CD4-positive, alpha-beta T cell treated with Interleukin-4 for 4 hours (primary cell): Measurements from ENCODE around the gene NPW.
A peak's percentile ranks its signal among the peaks of the same experiment; 100 is the strongest.

ENCODE experiments used
- DNase-seq: peaks from one replicate; pipeline ENCODE4 v3.0.0-alpha.2; 2020

Gene NPW

DNA sequence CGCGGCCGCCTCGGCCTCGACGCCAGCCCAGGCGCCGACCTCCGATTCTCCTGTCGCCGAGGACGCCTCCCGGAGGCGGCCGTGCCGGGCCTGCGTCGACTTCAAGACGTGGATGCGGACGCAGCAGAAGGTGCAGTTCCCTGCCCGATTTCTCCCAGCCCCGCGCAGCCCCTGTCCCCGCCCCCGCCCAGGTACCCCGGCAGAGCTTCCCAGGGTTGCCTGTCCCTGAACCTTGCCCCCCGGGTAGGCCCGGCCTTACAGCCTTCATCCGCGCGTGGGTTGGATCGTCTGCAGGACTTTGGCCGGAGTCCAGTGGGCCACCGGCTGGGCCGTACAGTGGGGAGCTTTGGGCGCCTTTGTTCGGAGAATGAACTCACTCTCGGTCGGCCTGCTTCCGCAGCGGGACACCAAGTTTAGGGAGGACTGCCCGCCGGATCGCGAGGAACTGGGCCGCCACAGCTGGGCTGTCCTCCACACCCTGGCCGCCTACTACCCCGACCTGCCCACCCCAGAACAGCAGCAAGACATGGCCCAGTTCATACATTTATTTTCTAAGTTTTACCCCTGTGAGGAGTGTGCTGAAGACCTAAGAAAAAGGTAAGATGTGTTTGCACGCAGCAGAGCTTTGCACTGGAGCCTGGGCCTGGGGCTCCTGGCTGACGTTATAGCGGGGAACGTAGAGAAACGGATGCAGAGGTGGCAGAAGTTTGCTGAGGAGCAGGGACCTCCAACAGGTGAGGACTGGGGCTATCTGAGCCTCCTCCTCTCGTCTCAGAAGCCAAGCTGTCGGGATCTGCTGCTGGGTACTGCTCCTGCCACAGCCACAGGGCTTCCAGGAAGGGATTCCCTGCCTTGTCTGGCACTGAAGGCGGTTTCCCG is 35.0 kb upstream of the NPW start:
- DNase-seq: no peak

DNA sequence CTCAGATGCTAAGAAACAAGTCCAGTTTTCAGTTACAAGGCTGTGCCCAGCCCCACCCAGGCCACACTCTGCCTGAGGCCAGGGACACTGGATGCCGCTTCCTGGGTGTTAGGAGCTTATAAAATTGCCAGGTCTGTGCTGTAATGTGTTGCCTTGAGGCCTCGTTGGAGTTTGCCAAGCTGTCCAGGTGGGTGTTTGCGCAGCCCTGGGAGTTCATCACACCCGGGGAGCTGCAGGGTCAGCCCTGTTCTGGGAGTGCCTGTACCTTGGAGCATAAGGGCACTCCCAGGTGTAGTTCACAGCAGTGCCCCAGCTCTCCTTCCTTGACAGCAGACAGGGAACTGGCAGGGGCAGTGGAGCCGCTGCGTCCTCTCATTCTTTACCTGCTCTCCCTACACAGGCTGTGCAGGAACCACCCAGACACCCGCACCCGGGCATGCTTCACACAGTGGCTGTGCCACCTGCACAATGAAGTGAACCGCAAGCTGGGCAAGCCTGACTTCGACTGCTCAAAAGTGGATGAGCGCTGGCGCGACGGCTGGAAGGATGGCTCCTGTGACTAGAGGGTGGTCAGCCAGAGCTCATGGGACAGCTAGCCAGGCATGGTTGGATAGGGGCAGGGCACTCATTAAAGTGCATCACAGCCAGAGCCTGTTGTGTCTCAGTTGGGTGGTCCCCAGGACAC is 34.0 kb upstream of the NPW start:
- no peak for DNase-seq

DNA sequence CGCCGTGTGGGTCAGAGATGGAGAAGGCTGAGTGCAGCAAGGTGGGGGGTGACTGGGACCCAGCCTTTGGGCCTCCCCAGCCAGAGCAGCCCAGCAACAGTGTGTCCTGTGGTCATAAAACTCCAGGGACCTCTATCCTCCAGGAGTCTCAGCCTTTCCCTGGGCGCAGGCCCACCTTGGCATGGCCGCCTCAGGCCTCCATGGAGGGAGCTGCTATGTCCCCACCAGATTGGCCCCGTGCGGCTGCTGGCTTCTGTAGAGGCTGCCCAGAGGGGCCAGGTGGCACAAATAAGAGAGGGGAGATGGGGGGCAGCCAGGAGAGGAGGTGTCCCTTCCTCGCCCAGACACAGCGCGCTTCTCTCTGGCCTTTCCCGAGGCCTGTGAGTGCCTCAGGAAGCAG is 32.4 kb upstream of the NPW start:
- no peak for DNase-seq

DNA sequence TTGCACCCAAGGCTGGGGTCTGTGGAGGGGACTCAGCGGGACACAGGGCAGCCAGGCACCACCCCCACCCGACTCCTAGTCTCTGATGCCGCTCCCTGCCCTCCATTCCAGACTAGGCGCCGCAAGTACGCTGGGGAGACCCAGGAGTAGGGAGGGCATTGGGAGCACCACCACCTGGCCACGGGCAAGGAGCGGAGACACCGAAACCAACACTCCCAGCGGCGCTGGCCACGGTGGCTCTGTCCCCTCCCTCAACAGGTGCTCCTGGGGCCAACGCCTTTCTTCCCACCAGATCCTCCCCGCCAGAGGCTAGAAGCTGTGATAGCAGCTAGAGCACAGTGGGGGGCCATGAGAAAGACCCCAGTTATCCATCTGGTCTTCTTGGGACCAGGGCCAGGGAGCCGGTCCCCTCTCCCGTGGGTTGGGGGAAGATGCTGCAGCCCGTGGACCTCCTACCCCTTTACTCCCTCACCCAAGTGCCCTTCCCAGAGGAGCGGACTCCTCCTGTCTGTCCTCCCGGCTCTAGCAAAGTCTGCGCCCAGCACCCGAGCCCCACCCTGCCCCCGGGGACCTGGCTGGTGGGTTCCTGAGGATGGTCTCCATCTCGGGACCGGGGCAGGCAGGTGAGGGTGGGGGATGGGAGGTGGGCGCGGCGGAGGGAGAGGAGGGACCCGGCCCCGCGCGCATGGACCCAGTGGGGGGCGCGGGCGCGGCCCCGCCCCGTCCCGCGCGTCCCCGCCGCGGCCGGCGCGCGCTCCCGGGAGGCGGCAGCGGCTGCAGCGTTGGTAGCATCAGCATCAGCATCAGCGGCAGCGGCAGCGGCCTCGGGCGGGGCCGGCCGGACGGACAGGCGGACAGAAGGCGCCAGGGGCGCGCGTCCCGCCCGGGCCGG is 30.1 kb upstream of the NPW start, which contains the start of gene SYNGR3:
TSS of gene SYNGR3 (plus strand) at position 762 of the 892 bp plus-strand sequence. CDS start 133 bp downstream, outside the sequence.
- DNase-seq: no peak

DNA sequence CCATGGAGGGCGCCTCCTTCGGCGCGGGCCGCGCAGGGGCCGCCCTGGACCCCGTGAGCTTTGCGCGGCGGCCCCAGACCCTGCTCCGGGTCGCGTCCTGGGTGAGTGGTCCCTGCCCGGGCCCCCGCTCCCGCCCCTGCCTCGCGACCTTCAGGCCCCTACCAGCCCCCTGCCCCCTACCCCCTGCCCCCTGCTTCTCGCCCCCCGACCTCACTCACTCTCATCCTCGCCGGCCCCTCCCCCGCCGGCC is 29.6 kb upstream of the NPW start:
- DNase-seq: no peak

DNA sequence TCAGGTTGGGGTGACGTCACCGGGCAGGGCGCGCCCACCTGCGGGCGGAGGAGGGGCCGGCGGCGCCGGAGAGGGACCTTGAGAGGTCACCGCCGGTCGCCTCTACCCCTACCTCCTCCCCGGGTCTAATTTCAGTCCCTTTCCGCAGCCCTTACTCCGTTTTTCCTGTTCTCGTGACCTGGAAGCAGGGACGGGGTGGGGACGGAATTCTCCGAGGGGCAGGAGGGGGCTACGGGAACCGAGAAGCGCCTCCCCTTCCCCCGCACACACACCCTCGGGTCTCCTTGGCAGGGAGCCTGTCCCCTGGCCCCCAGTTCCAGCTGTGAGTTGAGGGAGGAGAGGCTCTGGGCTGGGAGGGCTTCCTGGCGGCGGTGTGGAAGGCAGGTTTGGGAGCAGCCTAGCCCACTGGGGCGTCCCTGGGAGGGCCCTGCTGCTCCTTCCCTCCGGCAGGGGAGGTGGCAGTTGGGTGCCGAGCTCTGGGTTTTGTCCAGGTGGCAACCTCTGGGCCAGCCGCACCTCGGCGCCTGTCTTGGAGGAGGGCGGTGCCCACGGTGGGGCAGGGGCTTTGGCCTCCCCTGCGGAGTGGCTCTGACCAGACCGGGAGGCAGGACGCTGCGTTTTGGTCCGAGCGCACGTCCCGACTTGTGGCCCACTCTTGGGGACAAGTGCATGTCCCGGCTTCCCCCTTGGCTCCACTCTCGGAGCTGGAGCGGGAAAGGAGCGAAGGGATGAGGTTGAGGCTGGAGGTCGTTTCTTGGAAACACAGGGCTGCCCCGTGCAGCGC is 29.0 kb upstream of the NPW start:
- peak; percentile 24 for DNase-seq

DNA sequence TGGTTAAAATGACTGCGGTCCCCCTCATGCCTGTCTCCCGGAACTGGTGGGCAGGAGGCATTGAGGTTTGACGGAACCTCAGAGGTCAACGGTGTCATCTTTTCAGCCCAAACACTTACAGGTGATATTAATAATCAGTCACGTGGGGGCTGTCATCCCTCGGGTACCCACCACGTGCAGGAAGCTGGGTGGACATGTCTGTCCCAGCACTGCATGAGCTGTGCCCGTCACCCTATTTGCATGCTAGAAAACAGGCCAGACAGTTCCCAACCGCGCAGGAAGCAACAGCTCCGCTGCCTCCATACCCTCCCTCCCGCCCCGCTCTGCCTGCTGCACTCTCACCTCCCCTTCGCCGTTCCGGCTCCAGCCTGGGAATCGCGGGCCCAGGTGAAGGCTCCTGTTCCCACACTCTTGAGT is 28.4 kb upstream of the NPW start:
- peak; percentile 62 for DNase-seq

DNA sequence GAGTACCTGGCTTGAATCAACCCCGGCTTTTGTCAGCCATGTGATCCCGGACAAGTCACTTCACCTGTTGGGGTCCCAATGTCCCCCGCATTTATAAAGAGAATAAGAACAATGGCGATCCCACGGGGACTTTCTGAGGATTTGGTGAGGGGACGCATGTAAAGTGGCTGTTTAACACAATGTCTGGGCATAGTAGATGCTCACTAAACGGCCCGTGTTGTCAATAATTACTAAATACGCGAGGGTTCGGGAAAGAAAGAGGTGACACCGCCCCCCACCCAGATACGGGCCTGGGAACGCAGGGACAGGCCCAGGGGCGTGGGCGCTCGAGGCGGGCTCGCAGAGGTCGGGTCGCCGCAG is 28.0 kb upstream of the NPW start:
- DNase-seq: no peak

DNA sequence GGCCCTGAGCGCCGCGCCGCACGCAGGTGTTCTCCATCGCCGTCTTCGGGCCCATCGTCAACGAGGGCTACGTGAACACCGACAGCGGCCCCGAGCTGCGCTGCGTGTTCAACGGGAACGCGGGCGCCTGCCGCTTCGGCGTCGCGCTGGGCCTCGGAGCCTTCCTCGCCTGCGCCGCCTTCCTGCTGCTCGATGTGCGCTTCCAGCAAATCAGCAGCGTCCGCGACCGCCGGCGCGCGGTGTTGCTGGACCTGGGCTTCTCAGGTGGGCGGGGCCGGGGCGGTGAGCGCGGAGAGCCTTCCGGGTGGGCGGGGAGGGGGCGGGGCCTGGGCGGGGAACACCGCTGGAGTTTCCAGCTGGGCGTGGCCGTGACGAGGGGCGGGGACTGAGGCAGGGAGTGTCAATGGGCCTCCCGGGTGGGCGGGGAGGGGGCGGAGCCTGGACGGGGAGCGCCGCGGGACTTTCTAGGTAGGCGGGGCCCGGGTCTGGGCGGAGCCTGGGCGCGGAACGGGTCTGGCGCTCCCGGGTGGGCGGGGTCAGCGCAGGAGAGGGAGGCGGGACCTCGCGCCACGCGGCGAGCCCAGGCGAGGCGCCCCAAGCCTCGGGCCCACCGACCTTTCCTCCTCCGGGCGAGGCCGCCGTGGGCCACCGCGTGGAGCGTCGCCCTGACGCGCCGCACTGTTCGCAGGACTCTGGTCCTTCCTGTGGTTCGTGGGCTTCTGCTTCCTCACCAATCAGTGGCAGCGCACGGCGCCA is 27.5 kb upstream of the NPW start:
- peak; percentile 94 for DNase-seq

DNA sequence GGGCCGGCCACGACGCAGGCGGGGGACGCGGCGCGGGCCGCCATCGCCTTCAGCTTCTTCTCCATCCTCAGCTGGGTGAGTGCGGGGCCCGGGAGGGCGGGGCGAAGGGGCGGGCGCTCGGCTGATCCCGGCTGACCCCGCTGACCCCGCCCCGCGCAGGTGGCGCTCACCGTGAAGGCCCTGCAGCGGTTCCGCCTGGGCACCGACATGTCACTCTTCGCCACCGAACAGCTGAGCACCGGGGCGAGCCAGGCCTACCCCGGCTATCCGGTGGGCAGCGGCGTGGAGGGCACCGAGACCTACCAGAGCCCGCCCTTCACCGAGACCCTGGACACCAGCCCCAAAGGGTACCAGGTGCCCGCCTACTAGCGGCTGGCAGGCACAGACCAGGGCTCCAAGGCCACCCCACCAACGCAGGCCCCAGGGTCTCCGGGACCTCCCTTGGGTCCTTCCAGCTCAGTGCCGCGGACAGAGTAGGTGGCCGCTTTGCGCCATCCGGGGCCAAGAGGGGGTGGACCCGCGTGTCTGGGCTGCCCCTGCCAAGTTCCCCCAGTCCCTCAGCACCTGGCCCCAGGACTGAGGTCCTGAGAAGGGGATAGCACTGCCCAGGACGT is 26.8 kb upstream of the NPW start:
- no peak for DNase-seq

DNA sequence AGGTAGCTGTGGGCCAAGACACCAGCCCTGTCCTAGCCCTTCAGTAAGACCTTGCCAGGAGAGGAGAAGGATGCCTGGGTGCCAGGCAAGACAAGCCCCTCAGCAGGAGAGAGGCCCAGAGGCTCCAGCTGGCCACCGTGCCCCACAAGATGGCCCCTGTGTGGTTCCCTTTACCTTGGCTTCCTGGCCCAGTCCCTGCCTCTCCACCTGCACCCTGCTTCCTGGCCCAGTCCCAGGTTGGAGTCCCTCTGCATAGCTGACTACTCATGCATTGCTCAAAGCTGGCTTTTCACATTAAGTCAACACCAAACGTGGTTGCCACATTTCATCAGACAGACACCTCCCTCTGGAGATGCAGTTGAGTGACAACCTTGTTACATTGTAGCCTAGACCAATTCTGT is 25.9 kb upstream of the NPW start:
- DNase-seq: peak; percentile 14

DNA sequence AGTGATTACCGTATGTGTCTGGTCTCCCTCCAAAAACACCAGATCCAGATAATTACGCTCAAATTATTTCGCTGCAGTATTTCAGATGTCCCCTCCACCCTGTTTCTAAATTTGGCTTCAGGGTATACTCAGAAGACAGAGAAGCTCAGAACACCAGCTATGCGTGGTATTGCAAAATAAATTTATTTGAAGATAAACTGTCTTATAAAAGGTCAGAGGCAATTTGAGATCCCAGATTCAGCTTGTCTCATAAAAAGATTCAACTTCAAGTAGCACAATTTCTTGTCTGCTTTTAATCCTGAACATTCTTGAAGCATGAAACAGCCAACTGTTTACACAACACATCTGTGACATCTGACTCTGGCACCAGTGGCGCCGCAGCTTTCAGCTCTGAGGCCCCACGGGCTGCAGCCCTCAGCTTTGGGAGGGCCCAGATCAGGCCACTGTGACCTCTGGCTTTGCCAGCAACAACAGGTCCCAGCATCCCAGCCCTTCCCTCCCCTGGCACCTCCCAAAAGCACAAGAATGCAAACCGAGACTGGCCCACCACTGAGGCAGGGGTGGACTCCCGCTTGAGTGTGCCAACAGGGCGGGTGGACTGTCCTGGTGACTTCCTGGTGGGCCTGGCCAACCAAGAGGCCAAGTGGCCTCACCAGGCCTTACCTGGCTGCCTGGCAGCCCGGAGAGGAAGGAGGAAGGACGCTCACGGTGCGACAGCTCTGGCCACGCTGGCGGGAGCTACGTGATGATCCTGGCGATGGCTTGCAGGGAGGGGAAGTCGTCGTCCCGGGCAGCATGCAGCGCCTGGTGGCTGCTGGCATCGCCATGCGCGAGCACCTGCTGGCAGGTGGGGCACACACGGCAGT is 21.9 kb upstream of the NPW start:
- DNase-seq: no peak

DNA sequence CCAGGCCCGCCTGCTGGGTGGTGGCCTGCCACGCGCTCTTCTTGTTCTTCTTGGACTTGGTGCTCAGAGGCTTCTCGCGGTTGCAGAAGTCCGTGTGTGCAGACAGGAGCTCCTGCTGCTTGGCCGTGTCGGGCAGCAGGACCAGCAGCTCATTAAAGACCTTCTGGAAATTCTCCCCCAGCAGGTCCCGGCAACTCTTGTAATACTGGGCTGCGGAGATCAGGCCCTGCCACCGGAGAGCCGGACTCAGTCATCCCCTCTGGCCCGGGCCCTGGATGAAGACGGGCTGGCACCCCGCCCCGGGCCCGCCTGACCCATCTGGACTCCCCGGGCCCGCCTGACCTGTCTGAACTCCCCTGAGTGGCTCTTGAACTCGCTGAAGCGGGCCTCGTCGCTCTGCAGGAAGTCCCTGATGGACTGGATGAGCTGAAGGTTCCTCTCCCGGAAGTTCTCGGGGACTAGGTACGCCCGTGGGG is 21.2 kb upstream of the NPW start:
- DNase-seq: no peak

DNA sequence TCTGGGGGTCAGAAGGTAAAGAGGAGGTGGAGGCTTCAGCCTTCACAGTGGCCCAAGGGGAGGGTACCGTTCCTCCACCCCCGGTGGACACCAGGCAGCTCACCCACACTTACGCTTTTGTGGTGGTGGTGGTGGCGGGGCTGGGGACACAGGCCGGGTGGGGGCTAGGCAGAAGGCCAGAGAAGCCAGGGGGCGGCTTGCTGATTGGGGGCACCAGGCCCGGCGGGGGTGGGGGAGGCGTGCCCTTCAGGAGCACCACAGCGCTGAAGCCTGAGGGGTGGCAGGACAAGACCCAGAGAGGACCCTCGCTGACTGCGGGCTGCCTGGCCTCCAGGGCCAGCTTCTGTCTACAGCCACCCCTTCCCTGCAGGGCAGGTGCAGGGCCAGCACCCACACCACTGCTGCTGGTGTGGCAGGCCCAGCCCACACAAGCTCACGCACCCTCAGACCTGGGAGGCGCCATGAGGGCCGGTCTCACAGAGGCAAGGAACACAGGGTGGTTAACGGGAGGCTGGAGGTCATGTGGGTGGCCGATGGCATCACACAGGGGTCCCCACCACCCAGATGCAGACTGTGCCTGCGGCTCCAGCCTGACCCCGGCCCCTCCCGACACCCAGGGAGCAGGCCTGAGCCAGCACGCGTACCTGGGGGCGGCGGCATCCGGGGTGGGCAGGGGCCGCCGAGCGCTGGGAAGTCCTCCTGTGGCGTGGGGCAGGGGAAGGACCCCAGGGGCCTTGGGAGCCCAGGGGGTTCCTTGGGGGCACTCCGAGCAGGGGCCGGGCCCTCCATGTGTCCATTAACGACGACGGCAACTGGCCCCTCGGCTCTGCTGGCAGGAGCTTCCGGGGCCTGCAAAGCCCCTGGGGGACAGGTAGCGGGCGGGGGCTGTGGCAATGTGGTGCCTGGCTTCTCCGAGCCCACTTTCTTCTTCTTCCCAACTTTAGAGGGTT is 20.5 kb upstream of the NPW start:
- DNase-seq: no peak

DNA sequence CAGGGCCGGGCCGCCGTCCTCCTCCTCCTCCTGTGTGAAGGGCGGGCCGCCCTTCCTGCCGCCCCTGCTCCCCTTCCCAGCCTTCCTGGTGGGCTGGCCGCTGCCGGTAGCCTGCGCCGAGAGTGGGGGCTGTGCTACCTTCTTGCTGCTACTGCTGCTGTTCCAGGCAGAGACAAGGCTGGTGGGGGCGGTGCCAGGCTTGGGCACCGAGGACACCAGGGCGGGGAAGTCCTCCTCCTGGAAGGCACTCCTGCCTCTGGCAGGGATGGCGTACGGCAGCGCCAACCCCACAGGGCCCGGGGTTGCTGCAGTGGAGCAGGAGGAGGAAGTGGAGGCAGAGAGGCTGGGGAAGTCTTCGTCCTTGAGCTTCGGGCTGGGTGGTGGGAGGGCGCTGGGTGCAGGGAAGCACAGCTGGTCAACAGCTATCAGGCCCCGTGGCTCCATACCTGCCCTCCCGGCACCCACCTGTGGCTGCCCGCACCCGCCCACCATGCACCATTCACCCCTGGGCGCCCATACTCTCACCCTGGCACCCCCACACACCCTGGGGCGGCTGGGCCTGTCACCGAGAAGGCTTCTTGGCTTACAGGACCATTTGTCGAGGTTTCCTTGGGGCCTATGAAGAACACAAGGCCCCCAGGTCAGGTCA is 19.6 kb upstream of the NPW start:
- no peak for DNase-seq

DNA sequence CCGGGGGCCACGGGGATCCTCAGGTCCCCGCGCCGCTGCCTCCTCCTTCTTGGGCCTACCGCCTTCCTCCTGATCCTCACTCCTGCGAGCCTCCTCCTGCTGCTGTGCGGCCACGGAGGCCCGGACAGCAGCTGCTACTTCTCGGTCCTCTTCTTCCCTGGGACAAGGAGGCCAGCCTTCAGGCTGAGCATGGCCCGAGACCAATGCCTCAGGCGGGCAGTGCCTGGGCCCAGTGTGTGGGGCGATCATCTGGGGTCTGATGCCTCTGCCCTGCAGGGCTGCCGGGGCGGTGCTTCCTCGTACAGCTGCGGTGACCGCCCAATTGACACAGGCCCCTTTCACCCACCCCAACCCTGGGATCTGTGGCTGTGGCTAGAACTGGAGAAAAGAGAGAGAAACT is 18.6 kb upstream of the NPW start:
- DNase-seq: no peak

DNA sequence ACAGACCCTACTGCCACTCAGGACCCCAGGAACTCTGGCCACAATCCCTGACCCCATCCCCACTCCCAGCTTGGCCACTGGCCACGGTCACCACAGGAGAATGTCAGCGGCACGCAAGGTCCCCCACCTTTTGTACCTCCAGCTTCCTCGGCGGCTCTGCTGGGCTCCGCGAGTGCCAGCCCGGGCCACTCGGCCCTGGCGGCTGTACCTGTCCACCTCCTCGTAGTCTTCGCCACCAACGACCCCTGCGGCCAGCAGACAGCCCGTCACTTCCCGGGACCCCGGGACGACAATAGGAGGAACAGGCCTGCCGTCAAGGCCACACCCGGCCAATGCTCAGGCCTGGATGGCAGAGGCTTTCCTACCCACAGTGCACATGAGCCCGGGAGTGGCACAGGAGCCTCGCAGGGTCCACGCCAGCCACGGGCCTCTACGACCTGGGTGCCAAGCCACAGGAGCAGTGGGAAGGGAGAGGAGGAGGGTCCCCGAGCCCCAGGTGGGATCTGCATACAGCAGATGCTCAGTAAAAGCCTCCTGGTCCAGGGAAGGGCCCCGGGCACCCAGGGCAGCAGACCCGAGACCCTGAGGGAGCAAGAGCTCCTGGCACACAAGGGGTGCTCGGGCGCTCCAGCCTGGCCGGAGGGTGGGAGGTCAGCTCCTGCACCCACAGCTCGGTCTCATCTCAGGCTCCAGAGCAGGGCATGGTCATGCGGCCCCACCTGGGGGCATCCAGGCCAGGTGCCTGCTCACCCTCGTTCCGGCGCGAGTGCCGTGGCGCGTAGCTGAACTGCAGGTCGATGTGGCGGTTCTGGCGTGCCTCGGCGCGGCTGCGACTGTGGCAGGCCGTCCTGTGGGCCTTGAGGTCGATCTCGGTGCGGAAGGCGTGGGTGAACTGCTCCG is 17.9 kb upstream of the NPW start:
- DNase-seq: no peak
